Measurements from ENCODE around the gene IL16.
A peak's percentile ranks its signal among the peaks of the same experiment; 100 is the strongest.

Gene IL16

GRCh38 chr15:81261172-81261811 lies 64.6 kb downstream of the IL16 start:
- H3K9me3 ChIP-seq, result no peaks in the 10 kb centered on the region
- no peak overlapping the region for H3K27ac ChIP-seq
- no peaks in the 10 kb centered on the region for H3K36me3 ChIP-seq
- peaks cover 47% of the 10 kb centered on the region for H3K27me3 ChIP-seq
- H3K4me3 ChIP-seq (ENCODE audit: low read depth in 1 of 2, low read length in 1 of 2), result no peak overlapping the region
- TF ChIP-seq CTCF (IDR thresholded peaks at IDR 0.05), result no peak
- H3K4me1 ChIP-seq (ENCODE audit: control insufficient read depth in 1 of 2, insufficient read depth in 1 of 2, low read depth in 1 of 2, low read length in 1 of 2), result peaks cover 8 to 9% of the 10 kb centered on the region in 2 experiments

DNA sequence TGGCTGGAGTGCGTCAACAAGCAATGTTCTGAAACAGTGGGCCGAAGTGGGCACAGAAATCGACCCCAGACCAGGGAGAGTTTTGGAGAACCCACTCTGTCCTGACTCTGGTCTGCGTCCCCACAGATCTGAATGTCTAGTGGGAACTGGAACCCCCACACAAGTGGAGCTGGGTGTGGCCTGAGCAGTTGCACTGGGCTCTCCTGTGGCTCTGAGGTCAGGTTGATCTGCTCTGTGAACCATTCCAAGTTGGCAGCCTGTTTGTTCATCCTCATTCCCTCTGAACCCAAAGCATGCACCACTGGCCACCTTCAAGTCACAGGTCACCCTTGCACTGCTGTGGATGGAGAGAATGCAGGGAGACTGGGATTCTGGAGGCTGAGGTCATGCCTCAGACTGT lies 66.8 kb downstream of the IL16 start:
- no peak overlapping the region for H3K27ac ChIP-seq
- no peak overlapping the region for H3K4me3 ChIP-seq (ENCODE audit: low read depth in 1 of 2, low read length in 1 of 2)
- H3K36me3 ChIP-seq, result no peaks in the 10 kb centered on the region
- H3K9me3 ChIP-seq, result no peaks in the 10 kb centered on the region
- H3K4me1 ChIP-seq (ENCODE audit: control insufficient read depth in 1 of 2, insufficient read depth in 1 of 2, low read depth in 1 of 2, low read length in 1 of 2), result peaks cover 9 to 10% of the 10 kb centered on the region in 2 experiments
- no peak for TF ChIP-seq CTCF (IDR thresholded peaks at IDR 0.05)
- H3K27me3 ChIP-seq, result peaks cover 35% of the 10 kb centered on the region

DNA sequence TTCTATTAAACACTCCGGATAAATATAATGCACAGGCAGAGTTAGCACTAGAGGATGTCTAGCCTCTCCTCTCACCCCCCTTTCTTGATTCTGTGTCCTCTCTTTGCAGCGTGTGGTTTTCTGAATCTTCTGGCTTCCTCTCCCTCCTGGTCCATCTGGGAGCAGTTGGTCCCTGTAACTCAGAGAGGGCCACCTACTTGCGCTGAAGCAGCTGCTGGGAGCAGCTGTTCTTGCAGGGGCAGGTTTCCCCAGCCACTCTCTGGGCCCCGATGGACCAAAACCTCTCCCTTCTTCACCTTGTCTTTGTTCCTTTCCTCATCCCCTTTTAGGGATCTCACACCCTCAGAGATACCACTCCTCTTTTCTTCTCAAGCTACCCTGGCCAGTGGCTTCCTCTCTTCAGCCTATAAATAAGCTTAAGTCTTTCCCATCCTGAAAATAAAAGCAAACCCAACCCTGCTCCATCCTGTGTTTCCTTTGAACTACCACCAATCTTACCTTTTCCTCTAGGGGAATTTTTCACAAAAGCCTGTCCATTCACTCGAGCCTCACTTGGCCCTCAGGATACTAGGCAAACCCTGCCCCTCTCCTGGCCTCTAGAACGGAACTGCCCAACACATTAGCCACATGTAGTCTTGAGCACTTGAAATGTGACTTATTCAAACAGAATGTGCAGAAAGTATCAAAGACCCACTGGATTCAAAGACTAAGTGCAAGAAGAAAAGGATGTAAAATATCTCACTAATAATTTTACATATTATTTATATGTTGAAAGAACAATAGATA lies 67.6 kb downstream of the IL16 start:
- Histone ChIP-seq H3K4me3 (ENCODE audit: low read depth in 1 of 2, low read length in 1 of 2) (no peak overlapping the region), H3K27ac (no peak overlapping the region), H3K36me3 (no peaks in the 10 kb centered on the region), H3K27me3 (peaks cover 31% of the 10 kb centered on the region), H3K4me1 (ENCODE audit: control insufficient read depth in 1 of 2, insufficient read depth in 1 of 2, low read depth in 1 of 2, low read length in 1 of 2) (peaks cover 9 to 10% of the 10 kb centered on the region in 2 experiments), H3K9me3 (no peaks in the 10 kb centered on the region)
- TF ChIP-seq CTCF (IDR thresholded peaks at IDR 0.05), result no peak

DNA sequence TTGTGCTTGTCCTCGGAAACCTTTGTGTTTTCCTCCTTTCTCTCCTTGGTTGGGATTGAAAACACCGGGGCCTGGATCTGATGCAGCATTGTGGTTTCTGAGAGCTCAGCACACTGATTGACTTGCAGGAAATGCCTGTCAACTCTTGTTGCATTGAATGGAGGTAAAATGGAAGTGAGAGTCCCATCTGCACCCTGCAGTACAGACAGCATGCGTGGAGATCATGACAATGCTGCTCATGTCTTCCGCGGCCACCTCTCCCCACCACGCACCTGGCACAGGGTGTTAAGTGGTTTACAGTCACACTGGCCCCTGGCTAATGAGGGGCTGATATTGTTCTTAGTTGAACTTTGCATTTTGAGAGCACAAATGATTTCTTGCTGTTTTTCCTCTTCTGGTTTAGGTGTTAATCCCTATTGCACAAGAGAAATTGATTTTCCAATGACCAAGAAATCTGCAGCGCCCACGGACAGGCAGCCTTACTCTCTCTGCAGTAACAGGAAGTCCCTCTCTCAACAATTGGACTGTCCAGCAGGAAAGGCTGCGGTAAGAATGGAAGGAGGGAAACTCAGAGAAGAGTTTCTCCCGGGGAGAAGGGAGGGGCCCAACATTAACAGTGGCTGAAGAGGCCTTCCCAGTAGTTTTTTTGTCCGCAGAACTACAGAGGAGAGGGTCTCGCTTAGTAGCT lies 68.7 kb downstream of the IL16 start:
- Histone ChIP-seq H3K36me3 (no peaks in the 10 kb centered on the region), H3K4me1 (ENCODE audit: control insufficient read depth in 1 of 2, insufficient read depth in 1 of 2, low read depth in 1 of 2, low read length in 1 of 2) (peaks cover 9 to 10% of the 10 kb centered on the region in 2 experiments), H3K27ac (no peak overlapping the region), H3K9me3 (no peaks in the 10 kb centered on the region), H3K27me3 (peaks cover 24% of the 10 kb centered on the region), H3K4me3 (ENCODE audit: low read depth in 1 of 2, low read length in 1 of 2) (no peak overlapping the region)
- TF ChIP-seq CTCF (IDR thresholded peaks at IDR 0.05), result no peak

DNA sequence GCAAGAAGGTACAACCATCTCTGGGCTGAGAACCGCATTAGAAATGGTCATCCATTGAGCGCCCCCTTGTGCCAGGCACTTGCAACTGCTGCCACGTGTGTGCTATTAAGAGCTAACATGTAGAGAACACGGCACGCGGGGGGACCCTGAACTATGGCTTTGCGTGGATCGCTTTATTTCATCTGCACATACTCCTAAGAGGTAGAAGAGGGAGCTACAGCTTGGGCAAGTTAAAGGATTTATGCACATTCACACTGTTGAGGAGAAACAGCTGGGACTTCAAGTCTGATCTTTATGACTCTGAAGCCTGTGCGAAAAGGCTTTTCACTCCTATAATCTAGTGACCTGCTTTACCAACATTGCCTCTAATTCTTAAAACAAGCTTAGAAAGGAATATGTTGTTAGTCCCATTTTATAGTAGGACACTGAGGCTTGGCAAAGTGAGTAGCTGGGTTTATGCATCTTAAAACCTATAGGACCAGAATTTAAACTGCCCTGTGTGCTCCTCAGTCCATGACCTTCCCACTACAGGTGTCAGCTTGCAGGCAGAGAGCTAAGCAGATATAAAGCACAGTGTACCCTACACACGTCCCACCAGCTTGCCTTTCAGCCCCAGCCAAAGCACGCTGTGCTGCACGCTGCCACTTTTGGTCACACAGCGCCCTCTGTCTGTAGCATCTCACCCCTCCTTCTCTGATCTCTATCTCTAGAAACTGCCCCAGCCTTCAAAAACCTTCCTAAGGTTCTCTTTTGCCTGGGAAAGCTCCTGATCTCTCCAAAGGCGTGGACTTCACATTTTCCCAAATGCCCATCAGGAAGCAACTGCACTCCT lies 69.5 kb downstream of the IL16 start:
- TF ChIP-seq CTCF (IDR thresholded peaks at IDR 0.05), result peak; percentile 91
- peaks cover 9 to 10% of the 10 kb centered on the region in 2 experiments for H3K4me1 ChIP-seq (ENCODE audit: control insufficient read depth in 1 of 2, insufficient read depth in 1 of 2, low read depth in 1 of 2, low read length in 1 of 2)
- H3K4me3 ChIP-seq (ENCODE audit: low read depth in 1 of 2, low read length in 1 of 2), result no peak overlapping the region
- H3K27ac ChIP-seq, result no peak overlapping the region
- H3K9me3 ChIP-seq, result no peaks in the 10 kb centered on the region
- H3K36me3 ChIP-seq, result no peaks in the 10 kb centered on the region
- peaks cover 24% of the 10 kb centered on the region for H3K27me3 ChIP-seq

Data from neutrophil (primary cell).